Mesodermal cell (in vitro differentiated cells): Measurements from ENCODE around the gene NOP10.
"Not testable (repeated sequence)": the region's sequence is repeated elsewhere in the genome, so short reads cannot be mapped to it uniquely, and the experiment has no call there.

ENCODE experiments used
- H3K27ac ChIP-seq: 2 replicates; pipeline ENCODE4 v1.7.0; 2013; ENCODE audit warnings: mild to moderate bottlenecking, low read depth, low read length, moderate library complexity; ENCODE audit not compliant: severe bottlenecking
- H3K36me3 ChIP-seq: 2 replicates; pipeline ENCODE4 v1.7.1; 2013; ENCODE audit warnings: mild to moderate bottlenecking, low read length, moderate library complexity; ENCODE audit not compliant: control insufficient read depth, insufficient read depth
- H3K4me1 ChIP-seq: one replicate; pipeline ENCODE4 v1.7.1; 2013; ENCODE audit warnings: mild to moderate bottlenecking, low read length; ENCODE audit not compliant: insufficient read depth, control insufficient read depth, poor library complexity, severe bottlenecking
- H3K4me3 ChIP-seq: 2 replicates; pipeline ENCODE4 v1.7.0; 2013; ENCODE audit warnings: low read length, control low read depth, mild to moderate bottlenecking; ENCODE audit not compliant: insufficient read depth, poor library complexity, severe bottlenecking; ENCODE audit errors: extremely low read depth
- H3K9me3 ChIP-seq: 2 replicates; pipeline ENCODE4 v1.7.1; 2013; ENCODE audit warnings: mild to moderate bottlenecking, low read length, moderate library complexity; ENCODE audit not compliant: control insufficient read depth
- WGBS, 2 experiments: methylation state at CpG; one replicate each; pipeline ENCODE4 v1.1.5; 2013; ENCODE audit warnings: missing lambda C conversion rate in 2 of 2; ENCODE audit not compliant: insufficient coverage in 2 of 2; 5-methylcytosine and 5-hydroxymethylcytosine counted together

The NOP10 gene

DNA sequence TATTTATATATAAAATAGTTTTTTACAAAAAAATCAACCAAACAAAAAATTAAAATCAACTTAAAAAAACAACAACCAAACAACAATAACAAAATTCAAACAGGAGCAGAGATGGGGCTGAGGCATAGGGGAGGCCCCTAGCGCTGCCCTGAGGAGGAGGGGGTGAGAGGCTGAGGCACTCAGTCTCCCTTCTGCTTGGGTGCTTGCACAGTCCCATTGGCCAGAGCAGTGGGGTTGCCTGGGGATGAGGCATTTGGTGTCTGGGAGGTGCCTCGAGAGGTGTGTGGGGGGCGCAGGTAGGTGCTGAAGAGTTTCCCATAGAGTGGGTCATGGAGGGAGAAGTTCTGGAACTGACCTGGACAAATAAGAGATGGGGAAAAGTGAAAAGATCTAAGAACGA lies 16.0 kb upstream of the NOP10 start:
- peaks cover 81% of the 10 kb centered on the region for H3K36me3 ChIP-seq

DNA sequence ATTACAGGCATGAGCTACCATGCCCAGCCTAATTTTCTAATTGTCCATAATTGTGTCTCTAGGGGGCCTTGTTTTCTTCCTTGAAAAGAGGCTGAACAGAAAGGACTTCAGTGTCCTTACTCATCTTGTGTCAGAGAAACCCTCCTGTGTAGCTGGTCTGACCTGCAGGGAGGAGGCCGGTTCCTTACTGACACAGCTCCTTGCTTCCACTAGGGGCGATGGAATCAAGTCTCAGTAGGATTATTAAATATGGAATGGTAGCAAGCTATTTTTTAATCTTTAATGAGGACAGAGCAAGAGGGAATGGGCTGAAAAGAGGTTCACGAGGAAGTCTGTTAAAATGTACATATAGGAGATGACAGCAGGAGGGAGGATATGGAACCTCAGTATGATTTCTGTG lies 15.4 kb upstream of the NOP10 start:
- 82 to 83% methylated on average over 3 of the region's 3 CpGs for WGBS, 2 experiments
- peaks cover 80% of the 10 kb centered on the region for H3K36me3 ChIP-seq

More for the DNA sequence above, 16.0 kb upstream of the NOP10 start:
- WGBS, 2 experiments, result 93 to 100% methylated on average over 1 to 4 of the region's 4 CpGs
- Histone ChIP-seq H3K9me3 (no peaks in the 10 kb centered on the region), H3K4me3 (no peak overlapping the region), H3K27ac (no peak overlapping the region), H3K4me1 (no peaks in the 10 kb centered on the region)

DNA sequence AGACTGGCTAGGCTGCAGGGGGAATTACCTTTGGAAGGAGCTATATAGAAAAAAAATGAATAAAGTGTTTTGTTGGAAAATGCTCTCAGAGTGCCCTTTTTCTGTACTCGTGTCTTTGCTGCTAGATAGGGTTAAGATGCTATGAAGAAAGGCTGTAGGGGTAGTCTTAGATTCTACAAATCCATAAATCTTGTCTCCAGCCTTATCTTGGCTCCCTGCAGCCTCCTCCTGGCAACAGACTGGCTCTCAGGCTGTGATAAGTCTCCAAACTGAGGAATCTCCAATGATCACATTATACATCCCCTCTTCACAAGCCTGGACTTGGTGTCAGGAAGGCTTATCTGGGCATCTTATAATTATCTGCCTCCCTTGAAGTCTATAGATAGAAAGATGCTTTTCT lies 14.7 kb upstream of the NOP10 start:
- Histone ChIP-seq H3K4me3 (no peak overlapping the region), H3K9me3 (no peaks in the 10 kb centered on the region), H3K27ac (no peak overlapping the region), H3K36me3 (peaks cover 73% of the 10 kb centered on the region), H3K4me1 (no peaks in the 10 kb centered on the region)
- no CpG with 5 or more reads among the region's 1 CpG for WGBS, 2 experiments

More for the DNA sequence above, 15.4 kb upstream of the NOP10 start:
- Histone ChIP-seq H3K4me3 (no peak overlapping the region), H3K4me1 (no peaks in the 10 kb centered on the region), H3K9me3 (no peaks in the 10 kb centered on the region), H3K27ac (no peak overlapping the region)

DNA sequence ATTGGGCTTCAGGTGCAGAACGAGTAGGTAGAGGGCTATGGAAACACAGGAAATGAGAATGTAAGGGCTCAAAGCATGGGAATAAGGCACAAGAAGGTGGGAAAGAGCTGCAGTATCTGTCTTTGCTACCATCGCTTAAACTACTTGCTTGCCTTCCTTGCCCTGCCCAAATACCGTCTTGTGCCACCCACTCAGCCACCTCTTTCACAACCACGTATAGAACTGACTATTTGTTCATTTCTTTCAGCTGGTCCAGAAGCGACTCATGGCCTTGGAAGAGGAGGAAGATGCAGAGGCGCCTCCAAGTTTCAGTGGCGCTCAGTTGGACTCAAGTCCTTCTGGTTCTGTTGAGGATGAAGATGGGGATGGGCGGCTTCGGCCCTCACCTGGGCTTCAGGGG lies 12.3 kb upstream of the NOP10 start:
- Histone ChIP-seq H3K4me1 (no peaks in the 10 kb centered on the region), H3K27ac (no peak overlapping the region), H3K9me3 (no peaks in the 10 kb centered on the region), H3K36me3 (peaks cover 57% of the 10 kb centered on the region), H3K4me3 (no peak overlapping the region)
- 89 to 91% methylated on average over 4 to 6 of the region's 9 CpGs for WGBS, 2 experiments

DNA sequence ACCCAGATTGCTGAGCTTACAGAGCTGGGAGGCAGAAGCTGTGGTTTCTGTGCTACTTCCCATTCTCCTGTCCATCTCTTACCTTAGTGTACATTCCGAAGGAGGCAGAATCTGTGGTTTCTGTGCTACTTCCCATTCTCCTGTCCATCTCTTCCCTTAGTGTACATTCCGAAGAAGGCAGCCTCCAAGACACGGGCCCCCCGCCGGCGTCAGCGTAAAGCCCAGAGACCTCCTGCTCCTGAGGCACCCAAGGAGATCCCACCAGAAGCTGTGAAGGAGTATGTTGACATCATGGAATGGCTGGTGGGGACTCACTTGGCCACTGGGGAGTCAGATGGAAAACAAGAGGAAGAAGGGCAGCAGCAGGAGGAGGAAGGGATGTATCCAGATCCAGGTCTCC lies 11.3 kb upstream of the NOP10 start:
- Histone ChIP-seq H3K4me3 (no peak overlapping the region), H3K4me1 (no peaks in the 10 kb centered on the region), H3K27ac (no peak overlapping the region), H3K36me3 (peaks cover 49% of the 10 kb centered on the region), H3K9me3 (no peaks in the 10 kb centered on the region)
- WGBS, 2 experiments, result 93% methylated on average over 3 to 6 of the region's 7 CpGs

DNA sequence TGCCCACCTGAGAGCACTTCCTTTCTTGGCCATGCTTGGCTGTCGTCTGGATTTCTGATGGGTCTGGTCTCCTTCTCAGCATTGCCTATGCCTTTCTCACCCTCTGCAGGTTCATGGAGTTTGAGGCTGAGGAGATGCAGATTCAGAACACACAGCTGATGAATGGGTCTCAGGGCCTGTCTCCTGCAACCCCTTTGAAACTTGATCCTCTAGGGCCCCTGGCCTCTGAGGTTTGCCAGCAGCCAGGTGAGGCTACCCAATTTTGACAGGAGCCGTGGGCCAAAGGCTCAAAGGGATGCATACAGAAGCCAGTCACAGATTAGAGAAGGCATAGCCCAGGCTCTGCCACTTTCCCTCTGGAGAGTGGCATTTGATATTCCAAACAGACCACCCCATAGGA lies 10.7 kb upstream of the NOP10 start:
- no peaks in the 10 kb centered on the region for H3K9me3 ChIP-seq
- peaks cover 43% of the 10 kb centered on the region for H3K36me3 ChIP-seq
- 50 to 78% methylated on average over 1 of the region's 2 CpGs for WGBS, 2 experiments
- no peak overlapping the region for H3K4me3 ChIP-seq
- H3K4me1 ChIP-seq, result no peaks in the 10 kb centered on the region
- no peak overlapping the region for H3K27ac ChIP-seq

DNA sequence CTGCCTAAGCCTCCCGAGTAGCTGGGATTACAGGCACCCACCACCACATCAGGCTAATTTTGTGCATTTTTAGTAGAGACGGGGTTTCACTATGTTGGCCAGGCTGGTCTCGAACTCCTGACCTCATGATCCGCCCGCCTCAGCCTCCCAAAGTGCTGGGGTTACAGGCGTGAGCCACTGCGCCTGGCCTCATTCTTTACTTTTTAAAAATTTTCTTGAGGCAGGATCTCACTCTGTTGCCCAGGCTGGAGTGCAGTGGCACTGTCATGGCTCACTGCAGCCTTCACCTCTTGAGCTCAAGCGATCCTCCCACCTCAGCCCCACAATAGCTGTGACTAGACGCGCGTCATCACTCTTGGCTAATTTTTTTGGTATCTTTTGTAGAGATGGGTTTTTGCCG lies 10.1 kb upstream of the NOP10 start:
- WGBS, 2 experiments, result 92 to 94% methylated on average over 5 to 7 of the region's 12 CpGs
- not testable (repeated sequence) for H3K9me3 ChIP-seq, H3K4me1 ChIP-seq, H3K27ac ChIP-seq, H3K4me3 ChIP-seq
- peaks cover 37% of the 10 kb centered on the region for H3K36me3 ChIP-seq

DNA sequence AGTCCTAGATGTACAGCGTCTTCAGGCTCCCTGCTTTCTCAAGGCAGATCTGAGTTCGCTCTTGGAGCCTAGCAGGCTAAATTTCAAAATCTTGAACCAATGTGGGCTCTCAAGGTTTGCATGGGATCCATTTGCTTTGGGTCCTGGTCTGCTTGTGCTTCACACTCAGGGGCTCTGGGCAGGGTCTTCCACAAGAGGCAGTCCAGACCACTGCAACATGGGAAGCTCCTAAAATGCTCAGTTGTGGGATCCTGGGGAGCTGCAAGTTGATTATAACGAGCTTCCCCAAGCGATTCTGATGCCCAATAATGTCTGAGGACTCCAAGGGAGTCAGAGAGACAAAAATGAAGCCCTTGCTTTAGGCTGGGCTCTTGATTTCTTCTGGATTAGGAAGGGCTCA lies 6.8 kb upstream of the NOP10 start:
- WGBS, 2 experiments, result 91 to 95% methylated on average over 4 of the region's 4 CpGs
- Histone ChIP-seq H3K9me3 (no peaks in the 10 kb centered on the region), H3K4me3 (no peak overlapping the region), H3K27ac (no peak overlapping the region), H3K4me1 (no peaks in the 10 kb centered on the region), H3K36me3 (peaks cover 10% of the 10 kb centered on the region)

DNA sequence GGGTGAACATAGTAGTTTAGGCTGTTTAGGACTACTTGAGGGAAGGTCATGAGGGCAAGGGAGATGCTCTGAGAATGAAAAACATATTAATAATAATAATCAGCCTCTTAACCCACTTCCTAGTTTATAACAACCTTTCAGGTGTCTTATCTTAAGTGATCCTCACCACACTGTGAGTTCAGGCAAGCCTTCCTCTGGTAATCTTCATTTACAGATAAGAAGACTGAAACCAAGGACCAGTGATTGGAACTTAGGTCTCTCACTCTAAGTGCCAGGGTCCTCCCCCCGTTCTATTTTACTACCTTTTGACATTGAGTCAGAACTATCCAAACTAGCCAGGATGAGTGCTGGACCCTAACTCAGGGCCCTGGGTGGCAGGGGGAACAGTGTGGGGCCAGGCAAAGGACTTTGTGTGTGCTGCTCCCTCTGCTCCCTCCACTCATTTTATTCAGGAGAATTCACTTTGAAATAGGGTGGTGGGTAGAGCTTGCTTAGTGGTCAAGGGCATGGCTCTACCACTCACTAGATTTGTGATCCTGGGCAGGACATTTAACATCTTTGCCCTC lies 5.9 kb upstream of the NOP10 start:
- Histone ChIP-seq H3K9me3 (no peaks in the 10 kb centered on the region), H3K4me1 (no peaks in the 10 kb centered on the region), H3K36me3 (peaks cover 4% of the 10 kb centered on the region), H3K27ac (no peak overlapping the region), H3K4me3 (no peak overlapping the region)
- WGBS, 2 experiments, result 80% methylated on average over 1 of the region's 1 CpG; no CpG with 5 or more reads in 1 of the 2 experiments

DNA sequence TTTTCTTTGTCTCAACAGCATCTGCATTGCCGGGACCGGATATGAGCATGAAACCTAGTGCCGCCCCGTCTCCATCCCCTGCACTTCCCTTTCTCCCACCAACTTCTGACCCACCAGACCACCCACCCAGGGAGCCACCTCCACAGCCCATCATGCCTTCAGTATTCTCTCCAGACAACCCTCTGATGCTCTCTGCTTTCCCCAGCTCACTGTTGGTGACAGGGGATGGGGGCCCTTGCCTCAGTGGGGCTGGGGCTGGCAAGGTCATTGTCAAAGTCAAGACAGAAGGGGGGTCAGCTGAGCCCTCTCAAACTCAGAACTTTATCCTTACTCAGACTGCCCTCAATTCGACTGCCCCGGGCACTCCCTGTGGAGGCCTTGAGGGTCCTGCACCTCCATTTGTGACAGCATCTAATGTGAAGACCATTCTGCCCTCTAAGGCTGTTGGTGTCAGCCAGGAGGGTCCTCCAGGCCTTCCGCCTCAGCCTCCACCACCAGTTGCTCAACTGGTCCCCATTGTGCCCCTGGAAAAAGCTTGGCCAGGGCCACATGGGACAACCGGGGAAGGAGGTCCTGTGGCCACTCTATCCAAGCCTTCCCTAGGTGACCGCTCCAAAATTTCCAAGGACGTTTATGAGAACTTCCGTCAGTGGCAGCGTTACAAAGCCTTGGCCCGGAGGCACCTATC lies 5.2 kb upstream of the NOP10 start:
- WGBS, 2 experiments, result 84 to 87% methylated on average over 8 to 12 of the region's 13 CpGs
- no peak overlapping the region for H3K4me3 ChIP-seq
- no peaks in the 10 kb centered on the region for H3K36me3 ChIP-seq
- no peaks in the 10 kb centered on the region for H3K9me3 ChIP-seq
- H3K4me1 ChIP-seq, result no peaks in the 10 kb centered on the region
- H3K27ac ChIP-seq, result no peak overlapping the region

DNA sequence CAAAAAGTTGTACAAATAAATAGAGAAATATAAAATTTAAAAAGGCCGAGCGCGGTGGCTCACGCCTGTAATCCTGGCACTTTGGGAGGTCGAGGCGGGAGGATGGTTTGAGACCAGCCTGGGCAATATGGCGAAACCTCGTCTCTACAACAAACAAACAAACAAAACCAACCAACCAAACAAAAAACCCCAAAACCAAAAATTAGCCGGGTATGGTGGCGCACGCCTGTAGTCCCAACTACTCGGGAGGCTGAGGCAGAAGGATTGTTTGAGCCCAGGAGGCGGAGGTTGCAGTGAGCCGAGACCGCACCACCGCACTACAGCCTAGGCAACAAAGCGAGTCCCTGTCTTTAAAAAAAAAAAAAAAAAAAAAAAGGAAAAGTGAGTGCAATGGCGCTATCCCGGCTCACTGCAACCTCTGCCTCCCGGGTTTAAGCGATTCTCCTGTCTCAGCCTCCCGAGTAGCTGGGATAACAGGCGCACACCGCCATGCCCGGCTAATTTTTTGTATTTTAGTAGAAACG lies 661 bp downstream of the NOP10 start:
- H3K4me1 ChIP-seq, H3K9me3 ChIP-seq: not testable (repeated sequence)
- peak overlapping the region; percentile 78 for H3K4me3 ChIP-seq
- peaks cover 34% of the 10 kb centered on the region for H3K36me3 ChIP-seq
- peak overlapping the region; percentile 80 for H3K27ac ChIP-seq
- 31 to 34% methylated on average over 13 to 18 of the region's 26 CpGs for WGBS, 2 experiments
